Neural crest cell (in vitro differentiated cells): ENCODE data around the gene TDRD7. TPM values are rescaled to one million over a fixed set of nuclear protein-coding genes. Genes with fewer than 3 reads are reported as not detected.

Experiments
- DNase-seq: peaks from one replicate; pipeline ENCODE4 v3.0.0; 2021; ENCODE audit warnings: low read depth, mixed read lengths, low spot score
- H3K27ac Mint-ChIP-seq: one replicate; pipeline ENCODE4 v1.8.0; 2021; ENCODE audit warnings: mild to moderate bottlenecking, mixed read lengths; ENCODE audit not compliant: unreplicated experiment
- H3K27me3 Mint-ChIP-seq: 2 replicates; pipeline ENCODE4 v1.8.0; 2021; ENCODE audit warnings: low read depth, mild to moderate bottlenecking, mixed read lengths
- H3K36me3 Mint-ChIP-seq: 2 replicates; pipeline ENCODE4 v1.8.0; 2021; ENCODE audit warnings: low read depth, mild to moderate bottlenecking, mixed read lengths
- H3K4me1 Mint-ChIP-seq: 2 replicates; pipeline ENCODE4 v1.8.0; 2021; ENCODE audit warnings: mixed read lengths
- H3K4me3 Mint-ChIP-seq: one replicate; pipeline ENCODE4 v1.8.0; 2021; ENCODE audit warnings: mild to moderate bottlenecking, mixed read lengths
- H3K9me3 Mint-ChIP-seq: 2 replicates; pipeline ENCODE4 v1.8.0; 2021; ENCODE audit warnings: mixed read lengths
- CTCF ChIP-seq: fragments of 200-600 bp; sonication (generic); conservative IDR thresholded peaks from 2 replicates; pipeline ENCODE4 v1.5.0; 2021; ENCODE audit warnings: antibody characterized with exemption, mild to moderate bottlenecking
- total RNA-seq: library from RNA; stranded (reverse); gene quantifications from 2 replicates; pipeline ENCODE4 v1.2.1, GENCODE V29; 2021

TDRD7 gene
- total RNA-seq, 1 donor from 2014 or later, result 1.5 TPM

- Mint-ChIP-seq H3K27ac (no peak overlapping the region), H3K4me3 (no peak overlapping the region), H3K36me3 (no peaks in the 10 kb centered on the region), H3K9me3 (no peaks in the 10 kb centered on the region), H3K4me1 (no peaks in the 10 kb centered on the region), H3K27me3 (peaks cover 3% of the 10 kb centered on the region)
- no peak for DNase-seq
- no peak for TF ChIP-seq CTCF
Observed at GRCh38 chr9:97534185-97534584, 122.3 kb downstream of the TDRD7 start.

GRCh38 chr9:97534961-97535594 lies 123.2 kb downstream of the TDRD7 start:
- no peaks in the 10 kb centered on the region for H3K4me1 Mint-ChIP-seq
- H3K9me3 Mint-ChIP-seq, result no peaks in the 10 kb centered on the region
- peaks cover 3% of the 10 kb centered on the region for H3K27me3 Mint-ChIP-seq
- no peaks in the 10 kb centered on the region for H3K36me3 Mint-ChIP-seq
- no peak for DNase-seq
- H3K27ac Mint-ChIP-seq, result peak overlapping the region; percentile 63
- no peak overlapping the region for H3K4me3 Mint-ChIP-seq
- TF ChIP-seq CTCF, result no peak

GRCh38 chr9:97535771-97536170 lies 123.9 kb downstream of the TDRD7 start:
- Mint-ChIP-seq H3K36me3 (no peaks in the 10 kb centered on the region), H3K27me3 (peaks cover 3% of the 10 kb centered on the region), H3K27ac (no peak overlapping the region), H3K9me3 (no peaks in the 10 kb centered on the region), H3K4me3 (no peak overlapping the region), H3K4me1 (no peaks in the 10 kb centered on the region)
- no peak for TF ChIP-seq CTCF
- no peak for DNase-seq

- no peak for TF ChIP-seq CTCF
- Mint-ChIP-seq H3K9me3 (no peaks in the 10 kb centered on the region), H3K4me1 (no peaks in the 10 kb centered on the region), H3K27ac (no peak overlapping the region), H3K27me3 (peaks cover 3% of the 10 kb centered on the region), H3K4me3 (no peak overlapping the region), H3K36me3 (no peaks in the 10 kb centered on the region)
- no peak for DNase-seq
Observed at GRCh38 chr9:97536480-97536879, 124.6 kb downstream of the TDRD7 start.

- Mint-ChIP-seq H3K9me3 (no peaks in the 10 kb centered on the region), H3K4me3 (no peak overlapping the region), H3K36me3 (no peaks in the 10 kb centered on the region), H3K27me3 (peaks cover 3% of the 10 kb centered on the region), H3K4me1 (no peaks in the 10 kb centered on the region), H3K27ac (no peak overlapping the region)
- DNase-seq, result no peak
- no peak for TF ChIP-seq CTCF
Observed at GRCh38 chr9:97543561-97543960, 131.7 kb downstream of the TDRD7 start.
